Measurements from ENCODE around the gene ABCA1. TPM values are rescaled to one million over a fixed set of nuclear protein-coding genes. Genes with fewer than 3 reads are reported as not detected.

Gene ABCA1
- total RNA-seq, 4 donors from 2014 or later, result 24.5 to 89.1 (median 48.5) TPM

DNA sequence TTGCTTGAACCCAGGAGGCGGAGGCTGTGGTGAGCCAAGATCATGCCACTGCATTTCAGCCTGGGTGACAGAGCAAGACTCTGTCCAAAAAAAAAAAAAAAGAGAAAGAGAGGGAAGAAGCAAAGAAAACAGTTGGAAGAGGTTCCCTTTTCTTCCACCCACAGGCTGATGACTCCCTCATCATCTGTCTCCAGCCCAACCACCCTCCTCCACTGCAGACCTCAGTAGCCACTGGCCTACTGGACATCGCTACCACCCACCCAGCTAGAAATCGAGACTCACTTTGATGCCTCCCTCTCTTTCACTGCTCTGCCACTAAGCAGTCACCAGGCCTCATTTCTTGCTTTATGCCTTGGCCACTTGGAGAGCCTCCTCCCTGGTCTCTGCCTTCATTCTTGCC lies 92.8 kb downstream of the ABCA1 start:
- no peak for DNase-seq (ENCODE audit: low spot score in 2 of 2)
- no peak for TF ChIP-seq EP300 (IDR thresholded peaks at IDR 0.05)
- TF ChIP-seq, protein P1, sequence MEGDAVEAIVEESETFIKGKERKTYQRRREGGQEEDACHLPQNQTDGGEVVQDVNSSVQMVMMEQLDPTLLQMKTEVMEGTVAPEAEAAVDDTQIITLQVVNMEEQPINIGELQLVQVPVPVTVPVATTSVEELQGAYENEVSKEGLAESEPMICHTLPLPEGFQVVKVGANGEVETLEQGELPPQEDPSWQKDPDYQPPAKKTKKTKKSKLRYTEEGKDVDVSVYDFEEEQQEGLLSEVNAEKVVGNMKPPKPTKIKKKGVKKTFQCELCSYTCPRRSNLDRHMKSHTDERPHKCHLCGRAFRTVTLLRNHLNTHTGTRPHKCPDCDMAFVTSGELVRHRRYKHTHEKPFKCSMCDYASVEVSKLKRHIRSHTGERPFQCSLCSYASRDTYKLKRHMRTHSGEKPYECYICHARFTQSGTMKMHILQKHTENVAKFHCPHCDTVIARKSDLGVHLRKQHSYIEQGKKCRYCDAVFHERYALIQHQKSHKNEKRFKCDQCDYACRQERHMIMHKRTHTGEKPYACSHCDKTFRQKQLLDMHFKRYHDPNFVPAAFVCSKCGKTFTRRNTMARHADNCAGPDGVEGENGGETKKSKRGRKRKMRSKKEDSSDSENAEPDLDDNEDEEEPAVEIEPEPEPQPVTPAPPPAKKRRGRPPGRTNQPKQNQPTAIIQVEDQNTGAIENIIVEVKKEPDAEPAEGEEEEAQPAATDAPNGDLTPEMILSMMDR (IDR thresholded peaks at IDR 0.05), result no peak
- no peak for TF ChIP-seq POLR2A (IDR thresholded peaks at IDR 0.05)
- no peak for TF ChIP-seq POLR2AphosphoS5 (IDR thresholded peaks at IDR 0.05)
- Histone ChIP-seq H3K27me3 (no peaks in the 10 kb centered on the region), H3K4me3 (no peak overlapping the region), H3K27ac (no peak overlapping the region), H3K4me1 (peaks cover 5% of the 10 kb centered on the region), H3K9me3 (no peaks in the 10 kb centered on the region), H3K36me3 (peaks cover 92% of the 10 kb centered on the region)
- 82% methylated on average over 3 of the region's 3 CpGs for WGBS

DNA sequence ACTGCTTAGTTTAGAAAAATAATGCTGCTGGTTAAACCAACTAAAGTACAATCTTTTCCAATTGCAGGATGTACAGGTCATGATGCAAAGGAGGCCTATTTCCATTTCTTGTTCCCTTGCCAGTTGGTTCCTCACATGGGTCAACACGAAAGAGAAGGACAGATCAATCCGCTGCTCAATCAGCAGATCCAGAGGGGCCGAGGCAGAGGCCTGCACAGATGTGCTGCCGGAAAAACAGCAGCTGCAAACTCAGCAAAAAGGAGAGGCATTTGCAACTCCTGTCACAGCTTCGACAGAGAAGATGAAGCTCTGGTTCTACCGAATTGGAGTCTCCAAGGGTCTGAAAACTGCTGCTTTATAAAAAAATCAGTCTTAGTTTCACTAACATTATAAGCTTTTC lies 94.3 kb downstream of the ABCA1 start:
- Histone ChIP-seq H3K4me3 (no peak overlapping the region), H3K9me3 (no peaks in the 10 kb centered on the region), H3K27ac (no peak overlapping the region), H3K36me3 (peaks cover 96% of the 10 kb centered on the region), H3K27me3 (no peaks in the 10 kb centered on the region), H3K4me1 (peaks cover 5% of the 10 kb centered on the region)
- DNase-seq (ENCODE audit: low spot score in 2 of 2), result no peak
- WGBS, result 60% methylated on average over 6 of the region's 6 CpGs
- no peak for TF ChIP-seq POLR2A (IDR thresholded peaks at IDR 0.05)
- TF ChIP-seq POLR2AphosphoS5 (IDR thresholded peaks at IDR 0.05), result no peak
- TF ChIP-seq EP300 (IDR thresholded peaks at IDR 0.05), result no peak
- TF ChIP-seq, protein P1 (IDR thresholded peaks at IDR 0.05), result no peak

DNA sequence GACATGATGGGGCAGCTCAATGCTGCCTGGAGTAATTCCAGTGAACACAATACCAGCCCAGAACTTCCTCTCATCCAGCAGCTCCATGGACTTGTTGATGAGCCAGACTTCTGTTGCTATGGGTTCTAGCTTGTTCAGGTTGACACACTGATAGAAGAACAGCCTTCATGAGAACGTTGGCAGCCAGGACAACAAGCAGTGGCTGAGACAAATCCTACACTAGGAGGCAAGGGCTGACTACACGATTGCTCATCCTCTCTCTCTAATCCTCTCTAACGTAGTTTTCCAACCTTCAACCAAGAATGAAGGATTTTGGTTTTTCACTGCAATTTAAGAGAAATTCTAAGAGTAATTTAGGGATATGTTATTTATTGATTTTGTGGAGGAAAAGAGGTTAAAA lies 96.3 kb downstream of the ABCA1 start:
- Histone ChIP-seq H3K27me3 (no peaks in the 10 kb centered on the region), H3K36me3 (peaks cover 98% of the 10 kb centered on the region), H3K27ac (no peak overlapping the region), H3K4me1 (peaks cover 5% of the 10 kb centered on the region), H3K4me3 (no peak overlapping the region), H3K9me3 (no peaks in the 10 kb centered on the region)
- TF ChIP-seq, protein P1 (IDR thresholded peaks at IDR 0.05), result no peak
- no peak for DNase-seq (ENCODE audit: low spot score in 2 of 2)
- WGBS, result 76% methylated on average over 3 of the region's 3 CpGs

DNA sequence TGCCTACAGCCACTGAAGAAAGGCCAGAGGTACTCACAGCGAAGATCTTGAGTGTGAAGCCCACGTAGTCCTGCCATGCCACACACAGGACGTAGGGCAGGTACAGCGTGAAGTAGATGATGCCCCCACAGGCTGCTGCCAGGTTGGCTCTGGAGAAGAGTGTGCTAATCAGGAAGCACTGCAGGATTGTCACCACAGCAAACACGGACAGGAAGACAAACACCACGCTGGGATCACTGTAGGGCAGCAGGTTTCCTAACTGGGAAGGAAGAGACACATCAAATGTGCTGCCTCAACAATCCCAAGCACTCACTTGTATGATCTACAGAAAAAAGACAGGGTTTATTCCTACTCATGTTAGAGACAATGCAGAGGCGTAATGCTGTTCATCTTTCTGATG lies 101.0 kb downstream of the ABCA1 start:
- H3K27me3 ChIP-seq, result no peaks in the 10 kb centered on the region
- no peaks in the 10 kb centered on the region for H3K4me1 ChIP-seq
- no peak for TF ChIP-seq POLR2A (IDR thresholded peaks at IDR 0.05)
- H3K4me3 ChIP-seq, result no peak overlapping the region
- no peak overlapping the region for H3K27ac ChIP-seq
- no peak for DNase-seq (ENCODE audit: low spot score in 2 of 2)
- H3K9me3 ChIP-seq, result no peaks in the 10 kb centered on the region
- peaks cover 100% of the 10 kb centered on the region for H3K36me3 ChIP-seq
- 85% methylated on average over 7 of the region's 7 CpGs for WGBS

DNA sequence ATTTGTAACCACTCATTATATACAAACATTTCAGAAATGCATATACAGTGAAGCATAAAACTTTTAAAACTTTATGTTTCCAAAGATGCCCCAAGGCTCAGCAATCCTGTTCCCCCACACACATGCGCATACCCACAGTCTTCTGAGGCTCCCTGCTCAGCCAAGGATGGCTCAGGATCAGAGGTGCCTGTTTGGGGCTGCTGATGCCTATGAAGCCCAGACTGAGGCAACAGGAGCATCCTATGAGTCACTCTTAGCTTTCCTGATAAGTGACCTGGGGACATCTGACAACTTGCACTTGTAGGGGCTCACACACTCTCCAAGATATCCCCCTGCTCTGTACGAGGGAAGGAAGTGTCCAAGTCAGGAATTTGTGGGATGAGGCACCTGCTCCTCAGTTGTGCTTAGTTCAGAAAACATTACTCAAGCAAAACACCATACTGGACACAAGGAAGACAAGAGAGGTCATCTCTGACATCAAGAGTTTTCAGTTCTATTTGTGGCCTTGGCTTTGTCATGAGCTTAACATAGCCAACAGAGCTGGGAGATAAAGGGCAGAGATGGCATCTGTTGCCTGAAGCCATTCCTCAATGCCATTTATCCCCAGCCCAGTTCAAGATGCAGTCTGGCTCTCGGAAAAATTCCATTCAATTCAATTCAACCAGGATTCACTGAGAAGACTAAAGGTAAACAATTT lies 101.7 kb downstream of the ABCA1 start:
- TF ChIP-seq POLR2A (IDR thresholded peaks at IDR 0.05) (no peak), EP300 (IDR thresholded peaks at IDR 0.05) (no peak), POLR2AphosphoS5 (IDR thresholded peaks at IDR 0.05) (no peak)
- TF ChIP-seq, protein P1 (IDR thresholded peaks at IDR 0.05), result no peak
- no peak for DNase-seq (ENCODE audit: low spot score in 2 of 2)
- Histone ChIP-seq H3K4me1 (no peaks in the 10 kb centered on the region), H3K9me3 (no peaks in the 10 kb centered on the region), H3K36me3 (peaks cover 100% of the 10 kb centered on the region), H3K27ac (no peak overlapping the region), H3K4me3 (no peak overlapping the region), H3K27me3 (no peaks in the 10 kb centered on the region)
- WGBS, result 76% methylated on average over 3 of the region's 3 CpGs

DNA sequence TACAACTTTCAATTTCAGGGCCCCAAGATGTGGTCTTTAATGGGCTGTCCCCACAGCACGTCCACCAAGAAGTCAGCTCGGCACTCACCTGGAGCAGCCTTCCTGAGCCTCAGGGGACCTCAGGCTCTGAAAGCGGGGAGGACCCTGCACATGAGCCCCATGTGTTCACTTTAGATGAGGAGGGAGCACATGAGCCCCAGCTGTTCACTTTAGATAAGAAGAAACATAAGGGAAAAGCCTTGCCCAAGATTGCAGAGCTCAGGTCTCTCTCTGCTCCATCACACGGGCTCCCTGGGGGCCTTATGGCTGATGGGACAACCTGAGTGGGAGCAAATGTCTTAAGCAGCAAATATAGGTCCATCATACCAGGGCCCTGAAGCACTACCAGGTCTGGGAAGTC lies 107.6 kb downstream of the ABCA1 start:
- 84% methylated on average over 4 of the region's 4 CpGs for WGBS
- no peaks in the 10 kb centered on the region for H3K9me3 ChIP-seq
- no peaks in the 10 kb centered on the region for H3K4me1 ChIP-seq
- H3K4me3 ChIP-seq, result no peak overlapping the region
- H3K36me3 ChIP-seq, result peaks cover 100% of the 10 kb centered on the region
- TF ChIP-seq EP300 (IDR thresholded peaks at IDR 0.05) (no peak), POLR2A (IDR thresholded peaks at IDR 0.05) (no peak), POLR2AphosphoS5 (IDR thresholded peaks at IDR 0.05) (no peak)
- TF ChIP-seq, protein P1 (IDR thresholded peaks at IDR 0.05), result no peak
- no peak overlapping the region for H3K27ac ChIP-seq
- DNase-seq (ENCODE audit: low spot score in 2 of 2), result no peak
- no peaks in the 10 kb centered on the region for H3K27me3 ChIP-seq
